HepG2 (cell line): ENCODE results near the gene CARHSP1. TPM values are rescaled to one million over a fixed set of nuclear protein-coding genes. Genes with fewer than 3 reads are reported as not detected.

Source experiments
- CBX2 ChIP-seq, 2 experiments: fragments of 200-600 bp in 1 of 2; sonication (generic); formaldehyde crosslinking in 1 of 2; IDR thresholded peaks; 2 replicates each; pipeline versions ENCODE4 v1.7.0 to v1.8.1; 2018 to 2022; ENCODE audit warnings: low read depth in 2 of 2, low read length in 1 of 2, mild to moderate bottlenecking in 1 of 2, missing genetic modification reagents in 1 of 2
- KDM3A ChIP-seq: IDR thresholded peaks from 2 replicates; pipeline ENCODE4 v1.6.1; 2018; ENCODE audit warnings: low read depth, missing compliant biosample characterization
- MIXL1 ChIP-seq: IDR thresholded peaks from 2 replicates; pipeline ENCODE4 v1.6.1; 2016
- MTF1 ChIP-seq: sonication (generic); formaldehyde crosslinking; IDR thresholded peaks from 2 replicates; pipeline ENCODE4 v1.5.0; 2020; ENCODE audit warnings: missing genetic modification reagents
- NFKBIZ ChIP-seq: IDR thresholded peaks from 2 replicates; pipeline ENCODE4 v1.6.1; 2018; ENCODE audit warnings: missing genetic modification reagents, missing compliant biosample characterization
- NRL ChIP-seq: sonication (generic); formaldehyde crosslinking; IDR thresholded peaks from 2 replicates; pipeline ENCODE4 v1.5.0; 2020; ENCODE audit warnings: missing genetic modification reagents, mild to moderate bottlenecking, moderate library complexity, borderline replicate concordance
- SSRP1 ChIP-seq: IDR thresholded peaks from 2 replicates; pipeline ENCODE4 v1.6.1; 2016; ENCODE audit warnings: control low read depth
- SUZ12 ChIP-seq: fragments of 150-350 bp; IDR thresholded peaks from 2 replicates; pipeline ENCODE4 v1.6.1; 2014; ENCODE audit warnings: low read depth, low read length
- TSC22D2 ChIP-seq: sonication (generic); formaldehyde crosslinking; IDR thresholded peaks from 2 replicates; pipeline ENCODE4 v1.5.1; 2020; ENCODE audit warnings: missing genetic modification reagents, mild to moderate bottlenecking, borderline replicate concordance
- ZBTB7B ChIP-seq: sonication (generic); formaldehyde crosslinking; IDR thresholded peaks from 2 replicates; pipeline ENCODE4 v1.4.0; 2020; ENCODE audit warnings: missing genetic modification reagents
- ZNF136 ChIP-seq: sonication (generic); formaldehyde crosslinking; IDR thresholded peaks from 2 replicates; pipeline ENCODE4 v1.8.1; 2022; ENCODE audit warnings: low read depth, mild to moderate bottlenecking, moderate library complexity, missing genetic modification reagents
- ZNF138 ChIP-seq: sonication (generic); formaldehyde crosslinking; IDR thresholded peaks from 2 replicates; pipeline ENCODE4 v1.5.0; 2020; ENCODE audit warnings: mild to moderate bottlenecking, low read depth, missing genetic modification reagents
- ZNF383 ChIP-seq: sonication (generic); formaldehyde crosslinking; IDR thresholded peaks from 2 replicates; pipeline ENCODE4 v1.4.0; 2020; ENCODE audit warnings: missing genetic modification reagents, mild to moderate bottlenecking, borderline replicate concordance
- ZNF530 ChIP-seq: sonication (generic); formaldehyde crosslinking; IDR thresholded peaks from 2 replicates; pipeline ENCODE4 v1.5.0; 2020; ENCODE audit warnings: low read depth, mild to moderate bottlenecking, missing genetic modification reagents
- ZNF562 ChIP-seq: sonication (generic); formaldehyde crosslinking; IDR thresholded peaks from 2 replicates; pipeline ENCODE4 v1.8.0; 2022; ENCODE audit warnings: missing genetic modification reagents, borderline replicate concordance
- ZNF567 ChIP-seq: sonication (generic); formaldehyde crosslinking; IDR thresholded peaks from 2 replicates; pipeline ENCODE4 v1.8.1; 2023; ENCODE audit warnings: mild to moderate bottlenecking, missing genetic modification reagents, borderline replicate concordance
- ZNF619 ChIP-seq: sonication (generic); formaldehyde crosslinking; IDR thresholded peaks from 2 replicates; pipeline ENCODE4 v1.4.0; 2020; ENCODE audit warnings: mild to moderate bottlenecking, missing genetic modification reagents
- ZNF674 ChIP-seq: sonication (generic); formaldehyde crosslinking; IDR thresholded peaks from 2 replicates; pipeline ENCODE4 v1.5.0; 2020; ENCODE audit warnings: low read depth, mild to moderate bottlenecking, missing genetic modification reagents
- ZNF891 ChIP-seq: sonication (generic); formaldehyde crosslinking; IDR thresholded peaks from 2 replicates; pipeline ENCODE4 v1.5.0; 2020; ENCODE audit warnings: mild to moderate bottlenecking, missing genetic modification reagents
- polyA plus RNA-seq, 8 experiments: library from polyadenylated mRNA; depleted of rRNA in 3 of 8; stranded (reverse) in 7 of 8; unstranded in 1 of 8; fragments of >200 nt; fragmentation: Illumina TruSeq in 4 of 8; extraction: Trizol in 4 of 8; gene quantifications; 2 replicates each; pipeline versions ENCODE4 v1.2.1 to v1.2.3, GENCODE V29; 2011 to 2016; ENCODE audit warnings: low read depth in 4 of 8, missing spikeins in 1 of 8, mixed read lengths in 1 of 8; ENCODE audit not compliant: insufficient read depth in 1 of 8
- total RNA-seq, 5 experiments: library from RNA; depleted of rRNA; stranded (reverse); fragments of >200 nt; fragmentation: Illumina TruSeq; extraction: Trizol; gene quantifications; 2 replicates each; pipeline ENCODE4 v1.2.3, GENCODE V29; 2016; ENCODE audit warnings: low read depth in 1 of 5
- TF ChIP-seq, protein P1 (sequence below): IDR thresholded peaks from 2 replicates; pipeline ENCODE4 v1.6.1; 2012; ENCODE audit warnings: low read depth, low read length, improper control_type of control experiment
- TF ChIP-seq, protein P2 (sequence below): IDR thresholded peaks from 2 replicates; pipeline ENCODE4 v1.6.1; 2016; ENCODE audit warnings: missing genetic modification reagents, missing compliant biosample characterization
- TF ChIP-seq, protein P3 (sequence below): sonication (generic); formaldehyde crosslinking; IDR thresholded peaks from 2 replicates; pipeline ENCODE4 v1.4.0; 2020; ENCODE audit warnings: missing genetic modification reagents
- TF ChIP-seq, protein P4 (sequence below): sonication (generic); formaldehyde crosslinking; IDR thresholded peaks from 2 replicates; pipeline ENCODE4 v1.8.0; 2022; ENCODE audit warnings: mild to moderate bottlenecking, missing genetic modification reagents, moderate library complexity
- TF ChIP-seq, protein P5 (sequence below): sonication (generic); formaldehyde crosslinking; IDR thresholded peaks from 2 replicates; pipeline ENCODE4 v1.8.1; 2023; ENCODE audit warnings: mild to moderate bottlenecking, moderate library complexity, missing genetic modification reagents
- TF ChIP-seq, protein P6 (sequence below): IDR thresholded peaks from 2 replicates; pipeline ENCODE4 v1.6.1; 2018; ENCODE audit warnings: missing genetic modification reagents

The CARHSP1 gene
- total and polyA plus RNA-seq, 2 of the 13 experiments (the other 11 are each of a cell fraction or from before 2014, with no cell fraction given), result 173 to 345 TPM

DNA sequence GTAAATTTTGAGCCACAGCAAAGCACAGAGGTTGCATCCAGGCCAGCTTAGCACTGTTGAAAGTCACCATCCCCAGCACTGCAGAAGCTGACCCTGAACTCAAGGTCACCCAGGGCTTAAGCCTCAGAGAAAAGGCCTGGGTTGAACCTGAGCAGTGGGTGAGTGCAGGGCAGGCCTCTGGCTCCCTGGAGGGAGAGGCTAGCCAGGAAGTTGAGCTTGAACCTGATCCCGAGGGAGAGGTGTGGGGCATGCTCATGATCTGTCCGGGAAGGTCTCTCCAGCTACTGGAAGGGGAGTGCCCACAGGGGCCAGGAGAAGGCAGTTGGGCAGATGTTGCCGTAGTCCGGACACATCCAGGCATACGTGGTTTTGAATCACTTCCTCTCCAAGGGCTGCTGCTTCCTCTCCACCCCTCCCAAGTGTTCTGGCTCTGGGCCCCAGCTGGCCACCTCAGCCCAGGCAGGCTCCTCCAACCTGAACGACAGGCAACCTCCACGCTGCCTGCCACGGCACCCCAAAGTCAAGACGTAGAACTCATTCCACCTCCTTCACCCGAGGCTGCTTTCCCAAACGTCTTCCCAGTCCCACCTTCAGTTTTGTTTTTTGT lies 18.4 kb downstream of the CARHSP1 start (continued):
- TF ChIP-seq, protein P1, sequence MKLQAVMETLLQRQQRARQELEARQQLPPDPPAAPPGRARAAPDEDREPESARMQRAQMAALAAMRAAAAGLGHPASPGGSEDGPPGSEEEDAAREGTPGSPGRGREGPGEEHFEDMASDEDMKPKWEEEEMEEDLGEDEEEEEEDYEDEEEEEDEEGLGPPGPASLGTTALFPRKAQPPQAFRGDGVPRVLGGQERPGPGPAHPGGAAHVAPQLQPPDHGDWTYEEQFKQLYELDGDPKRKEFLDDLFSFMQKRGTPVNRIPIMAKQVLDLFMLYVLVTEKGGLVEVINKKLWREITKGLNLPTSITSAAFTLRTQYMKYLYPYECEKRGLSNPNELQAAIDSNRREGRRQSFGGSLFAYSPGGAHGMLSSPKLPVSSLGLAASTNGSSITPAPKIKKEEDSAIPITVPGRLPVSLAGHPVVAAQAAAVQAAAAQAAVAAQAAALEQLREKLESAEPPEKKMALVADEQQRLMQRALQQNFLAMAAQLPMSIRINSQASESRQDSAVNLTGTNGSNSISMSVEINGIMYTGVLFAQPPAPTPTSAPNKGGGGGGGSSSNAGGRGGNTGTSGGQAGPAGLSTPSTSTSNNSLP, result no peak
- TF ChIP-seq SUZ12 (no peak), ZNF562 (CRISPR knock-in tag) (no peak), SSRP1 (CRISPR knock-in tag) (no peak), ZNF619 (CRISPR knock-in tag) (peak; percentile 81; the same call in 1 of the 2 replicates), ZNF136 (CRISPR knock-in tag) (peak; percentile 99), KDM3A (CRISPR knock-in tag) (peak; percentile 90), ZNF530 (CRISPR knock-in tag) (no peak), TSC22D2 (no peak), ZNF891 (CRISPR knock-in tag) (no peak; the same call in none of the 2 replicates), ZNF138 (CRISPR knock-in tag) (no peak), NFKBIZ (CRISPR knock-in tag) (peak; percentile 82), ZBTB7B (peak; percentile 65; the same call in 1 of the 2 replicates), MTF1 (CRISPR knock-in tag) (no peak), ZNF567 (no peak), ZNF674 (CRISPR knock-in tag) (no peak), MIXL1 (CRISPR knock-in tag) (peak; percentile 95), ZNF383 (CRISPR knock-in tag) (no peak), CBX2 (IDR thresholded peaks at IDR 0.05; ENCODE audit: low read depth, low read length) (no peak), CBX2 (CRISPR knock-in tag; IDR thresholded peaks at IDR 0.05; ENCODE audit: low read depth) (no peak), NRL (CRISPR knock-in tag) (peak; percentile 68)
- TF ChIP-seq, protein P2, sequence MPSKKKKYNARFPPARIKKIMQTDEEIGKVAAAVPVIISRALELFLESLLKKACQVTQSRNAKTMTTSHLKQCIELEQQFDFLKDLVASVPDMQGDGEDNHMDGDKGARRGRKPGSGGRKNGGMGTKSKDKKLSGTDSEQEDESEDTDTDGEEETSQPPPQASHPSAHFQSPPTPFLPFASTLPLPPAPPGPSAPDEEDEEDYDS, result peak; percentile 67; the same call in 1 of the 2 replicates
- TF ChIP-seq, protein P3, sequence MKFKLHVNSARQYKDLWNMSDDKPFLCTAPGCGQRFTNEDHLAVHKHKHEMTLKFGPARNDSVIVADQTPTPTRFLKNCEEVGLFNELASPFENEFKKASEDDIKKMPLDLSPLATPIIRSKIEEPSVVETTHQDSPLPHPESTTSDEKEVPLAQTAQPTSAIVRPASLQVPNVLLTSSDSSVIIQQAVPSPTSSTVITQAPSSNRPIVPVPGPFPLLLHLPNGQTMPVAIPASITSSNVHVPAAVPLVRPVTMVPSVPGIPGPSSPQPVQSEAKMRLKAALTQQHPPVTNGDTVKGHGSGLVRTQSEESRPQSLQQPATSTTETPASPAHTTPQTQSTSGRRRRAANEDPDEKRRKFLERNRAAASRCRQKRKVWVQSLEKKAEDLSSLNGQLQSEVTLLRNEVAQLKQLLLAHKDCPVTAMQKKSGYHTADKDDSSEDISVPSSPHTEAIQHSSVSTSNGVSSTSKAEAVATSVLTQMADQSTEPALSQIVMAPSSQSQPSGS (CRISPR knock-in tag), result peak; percentile 86
- TF ChIP-seq, protein P4, sequence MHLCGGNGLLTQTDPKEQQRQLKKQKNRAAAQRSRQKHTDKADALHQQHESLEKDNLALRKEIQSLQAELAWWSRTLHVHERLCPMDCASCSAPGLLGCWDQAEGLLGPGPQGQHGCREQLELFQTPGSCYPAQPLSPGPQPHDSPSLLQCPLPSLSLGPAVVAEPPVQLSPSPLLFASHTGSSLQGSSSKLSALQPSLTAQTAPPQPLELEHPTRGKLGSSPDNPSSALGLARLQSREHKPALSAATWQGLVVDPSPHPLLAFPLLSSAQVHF, result no peak
- TF ChIP-seq, protein P5, sequence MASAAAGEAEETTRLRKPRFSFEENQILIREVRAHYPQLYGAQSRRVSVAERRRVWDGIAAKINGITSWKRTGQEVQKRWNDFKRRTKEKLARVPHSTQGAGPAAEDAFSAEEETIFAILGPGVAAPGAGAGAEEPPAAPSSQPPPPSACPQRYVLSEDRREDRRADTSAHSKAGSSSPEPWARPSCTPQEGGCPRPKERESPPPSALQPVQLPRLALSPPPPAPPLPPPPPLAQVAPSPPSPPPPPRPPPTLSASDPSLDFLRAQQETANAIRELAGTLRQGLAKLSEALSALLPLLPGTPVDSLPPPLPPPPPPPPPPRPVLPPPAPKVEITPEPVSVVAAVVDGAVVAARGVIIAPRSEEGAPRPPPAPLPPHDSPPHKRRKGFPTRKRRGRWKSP, result 0 out of 2 replicates have a peak, but pooled peaks have one; percentile 42
- TF ChIP-seq, protein P6, sequence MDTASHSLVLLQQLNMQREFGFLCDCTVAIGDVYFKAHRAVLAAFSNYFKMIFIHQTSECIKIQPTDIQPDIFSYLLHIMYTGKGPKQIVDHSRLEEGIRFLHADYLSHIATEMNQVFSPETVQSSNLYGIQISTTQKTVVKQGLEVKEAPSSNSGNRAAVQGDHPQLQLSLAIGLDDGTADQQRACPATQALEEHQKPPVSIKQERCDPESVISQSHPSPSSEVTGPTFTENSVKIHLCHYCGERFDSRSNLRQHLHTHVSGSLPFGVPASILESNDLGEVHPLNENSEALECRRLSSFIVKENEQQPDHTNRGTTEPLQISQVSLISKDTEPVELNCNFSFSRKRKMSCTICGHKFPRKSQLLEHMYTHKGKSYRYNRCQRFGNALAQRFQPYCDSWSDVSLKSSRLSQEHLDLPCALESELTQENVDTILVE (CRISPR knock-in tag), result peak; percentile 69
